Activated CD4-positive, alpha-beta memory T cell treated with anti-CD3 and anti-CD28 coated beads, Interleukin-2, amount 10 ng/mL, durations not matched to agents 7 days and 5 days (primary cell): ENCODE results near the gene ZNF174. TPM values are rescaled to one million over a fixed set of nuclear protein-coding genes. Genes with fewer than 3 reads are reported as not detected.

Source experiments
- CTCF ChIA-PET: fragments of 350-600 bp; sonication (Branson Sonifier 250); formaldehyde crosslinking; loops from one replicate; lab custom pipeline; 2021; ENCODE audit warnings: antibody characterized with exemption, inconsistent platforms; lab: Charles Lee
- POLR2A ChIA-PET: fragments of 350-600 bp; sonication (Branson Sonifier 250); formaldehyde crosslinking; loops from one replicate; lab custom pipeline; 2021; ENCODE audit warnings: antibody characterized with exemption; lab: Charles Lee
- DNase-seq: peaks from one replicate; pipeline ENCODE4 v3.0.0-alpha.2; 2020
- H3K27ac Mint-ChIP-seq: one replicate; pipeline ENCODE4 v1.8.0; 2021; ENCODE audit warnings: mild to moderate bottlenecking, mixed read lengths
- H3K27me3 Mint-ChIP-seq: one replicate; pipeline ENCODE4 v1.8.0; 2021; ENCODE audit warnings: mixed read lengths
- H3K36me3 Mint-ChIP-seq: one replicate; pipeline ENCODE4 v1.8.0; 2021; ENCODE audit warnings: low read depth, mixed read lengths
- H3K4me1 Mint-ChIP-seq: one replicate; pipeline ENCODE4 v1.8.0; 2021; ENCODE audit warnings: mixed read lengths
- H3K4me3 Mint-ChIP-seq: one replicate; pipeline ENCODE4 v1.8.0; 2021; ENCODE audit warnings: mild to moderate bottlenecking, mixed read lengths
- H3K9me3 Mint-ChIP-seq: one replicate; pipeline ENCODE4 v1.8.0; 2021; ENCODE audit warnings: mixed read lengths
- total RNA-seq, 2 experiments: library from RNA; stranded (reverse); gene quantifications; one replicate each; pipeline ENCODE4 v1.2.3, GENCODE V29; 2021

ZNF174 gene
- 10 to 100 TPM; 11.0 to 12.4 TPM for total RNA-seq

- POLR2A ChIA-PET = interaction anchor here (0.9 to 4.4 kb wide), 28 partner anchors 13 to 421 kb away, joined by 3 to 36 read pairs (median 4); partner anchors contain the start of genes CLUAP1, HCFC1R1, NAA60 and PKMYT1
- Mint-ChIP-seq H3K9me3 (peaks cover 48% of the 10 kb centered on the region), H3K4me3 (peak within 1 kb of the TSS; percentile 87), H3K36me3 (peaks cover 76% of the 10 kb centered on the region), H3K27ac (peak within 1 kb of the TSS; percentile 86), H3K27me3 (no peaks in the 10 kb centered on the region), H3K4me1 (peaks cover 37% of the 10 kb centered on the region)
- peak; percentile 99 for DNase-seq
- CTCF ChIA-PET = interaction anchor here (0.6 to 2.9 kb wide), 10 partner anchors 17 to 293 kb away, joined by 3 to 13 read pairs (median 6); partner anchors contain the start of genes CLUAP1, NAA60, ZNF263 and ZNF597
Observed at GRCh38 chr16:3400779-3401688, at the start of gene ZNF174, which contains the start of gene ZSCAN32. ZNF174 (plus strand) TSS chr16:3401215; CDS start chr16:3402005, 790 bp downstream. ZSCAN32 (minus strand) TSS chr16:3401004; CDS start chr16:3397557, 3,447 bp downstream.

- CTCF ChIA-PET = no interaction called here
- H3K27ac Mint-ChIP-seq = no peak within 1 kb of the TSS
- no peak within 1 kb of the TSS for H3K4me3 Mint-ChIP-seq
- H3K9me3 Mint-ChIP-seq = peaks cover 17% of the 10 kb centered on the region
- H3K4me1 Mint-ChIP-seq = peaks cover 4% of the 10 kb centered on the region
- H3K27me3 Mint-ChIP-seq = peaks cover 2% of the 10 kb centered on the region
- H3K36me3 Mint-ChIP-seq = peaks cover 2% of the 10 kb centered on the region
- DNase-seq = no peak
- POLR2A ChIA-PET = no interaction called here
Observed at GRCh38 chr16:3355589-3355988, 45.4 kb upstream of the ZNF174 start, which contains the start of gene OR2C1. OR2C1 (plus strand) TSS chr16:3355889; CDS start chr16:3355941, 52 bp downstream.

DNA sequence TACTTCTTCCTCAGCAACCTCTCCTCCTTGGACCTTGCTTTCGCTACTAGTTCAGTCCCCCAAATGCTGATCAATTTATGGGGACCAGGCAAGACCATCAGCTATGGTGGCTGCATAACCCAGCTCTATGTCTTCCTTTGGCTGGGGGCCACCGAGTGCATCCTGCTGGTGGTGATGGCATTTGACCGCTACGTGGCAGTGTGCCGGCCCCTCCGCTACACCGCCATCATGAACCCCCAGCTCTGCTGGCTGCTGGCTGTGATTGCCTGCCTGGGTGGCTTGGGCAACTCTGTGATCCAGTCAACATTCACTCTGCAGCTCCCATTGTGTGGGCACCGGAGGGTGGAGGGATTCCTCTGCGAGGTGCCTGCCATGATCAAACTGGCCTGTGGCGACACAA is 44.9 kb upstream of the ZNF174 start:
- ChIA-PET CTCF (no interaction called here), POLR2A (no interaction called here)
- Mint-ChIP-seq H3K9me3 (peaks cover 17% of the 10 kb centered on the region), H3K27me3 (peaks cover 4% of the 10 kb centered on the region), H3K36me3 (peaks cover 2% of the 10 kb centered on the region), H3K4me1 (peaks cover 4% of the 10 kb centered on the region), H3K27ac (no peak overlapping the region), H3K4me3 (no peak overlapping the region)
- DNase-seq = no peak

GRCh38 chr16:3358871-3359270 is 42.1 kb upstream of the ZNF174 start:
- no peak overlapping the region for H3K27ac Mint-ChIP-seq
- H3K9me3 Mint-ChIP-seq = peaks cover 27% of the 10 kb centered on the region
- ChIA-PET CTCF (no interaction called here), POLR2A (no interaction called here)
- DNase-seq = no peak
- no peak overlapping the region for H3K4me3 Mint-ChIP-seq
- peaks cover 2% of the 10 kb centered on the region for H3K4me1 Mint-ChIP-seq
- peaks cover 2% of the 10 kb centered on the region for H3K36me3 Mint-ChIP-seq
- H3K27me3 Mint-ChIP-seq = peaks cover 4% of the 10 kb centered on the region

DNA sequence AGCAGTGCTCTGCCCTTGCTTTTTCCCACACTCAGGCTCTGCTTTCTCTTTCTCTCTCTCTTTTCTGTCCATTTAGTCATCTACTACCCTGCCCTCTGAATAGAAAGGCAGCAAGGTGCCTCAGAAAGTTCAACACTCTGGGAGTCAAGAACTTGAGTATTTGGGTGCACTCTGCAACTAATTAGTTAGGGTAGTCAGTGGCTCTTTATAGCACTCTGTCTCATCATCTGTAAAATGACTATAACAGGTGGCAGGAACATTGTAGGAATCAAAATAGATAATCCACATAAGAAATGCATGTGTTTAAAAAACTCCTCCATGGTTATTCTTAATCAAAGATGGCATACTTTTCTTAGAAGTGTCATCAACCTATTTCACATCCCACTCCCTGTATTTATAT is 38.1 kb upstream of the ZNF174 start:
- no peak for DNase-seq
- CTCF ChIA-PET = no interaction called here
- H3K4me1 Mint-ChIP-seq = peaks cover 10% of the 10 kb centered on the region
- no peak overlapping the region for H3K4me3 Mint-ChIP-seq
- POLR2A ChIA-PET = no interaction called here
- peaks cover 12% of the 10 kb centered on the region for H3K36me3 Mint-ChIP-seq
- H3K9me3 Mint-ChIP-seq = peaks cover 36% of the 10 kb centered on the region
- peaks cover 4% of the 10 kb centered on the region for H3K27me3 Mint-ChIP-seq
- H3K27ac Mint-ChIP-seq = no peak overlapping the region

DNA sequence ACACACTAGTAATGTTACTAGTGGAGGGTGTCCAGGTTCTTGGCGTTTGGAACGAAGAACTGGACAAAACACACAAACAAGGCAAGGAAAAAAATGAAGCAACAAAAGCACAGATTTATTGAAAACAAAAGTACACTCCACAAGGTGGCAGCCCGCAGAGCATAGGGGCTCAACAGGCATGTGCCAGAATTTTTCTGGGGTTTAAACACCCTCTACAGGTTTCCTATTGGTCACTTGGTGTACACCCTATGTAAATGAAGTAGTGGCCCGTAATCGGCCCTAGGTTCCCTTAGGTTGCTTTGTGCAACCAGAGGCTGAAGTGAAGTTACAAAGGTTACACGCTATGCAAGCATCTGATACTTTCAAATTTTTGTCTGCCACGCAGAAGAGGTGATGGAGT is 37.2 kb upstream of the ZNF174 start:
- CTCF ChIA-PET = no interaction called here
- no peak for DNase-seq
- H3K4me1 Mint-ChIP-seq = peaks cover 10% of the 10 kb centered on the region
- peaks cover 4% of the 10 kb centered on the region for H3K27me3 Mint-ChIP-seq
- H3K9me3 Mint-ChIP-seq = peaks cover 36% of the 10 kb centered on the region
- peaks cover 12% of the 10 kb centered on the region for H3K36me3 Mint-ChIP-seq
- H3K27ac Mint-ChIP-seq = no peak overlapping the region
- H3K4me3 Mint-ChIP-seq = no peak overlapping the region
- POLR2A ChIA-PET = no interaction called here

DNA sequence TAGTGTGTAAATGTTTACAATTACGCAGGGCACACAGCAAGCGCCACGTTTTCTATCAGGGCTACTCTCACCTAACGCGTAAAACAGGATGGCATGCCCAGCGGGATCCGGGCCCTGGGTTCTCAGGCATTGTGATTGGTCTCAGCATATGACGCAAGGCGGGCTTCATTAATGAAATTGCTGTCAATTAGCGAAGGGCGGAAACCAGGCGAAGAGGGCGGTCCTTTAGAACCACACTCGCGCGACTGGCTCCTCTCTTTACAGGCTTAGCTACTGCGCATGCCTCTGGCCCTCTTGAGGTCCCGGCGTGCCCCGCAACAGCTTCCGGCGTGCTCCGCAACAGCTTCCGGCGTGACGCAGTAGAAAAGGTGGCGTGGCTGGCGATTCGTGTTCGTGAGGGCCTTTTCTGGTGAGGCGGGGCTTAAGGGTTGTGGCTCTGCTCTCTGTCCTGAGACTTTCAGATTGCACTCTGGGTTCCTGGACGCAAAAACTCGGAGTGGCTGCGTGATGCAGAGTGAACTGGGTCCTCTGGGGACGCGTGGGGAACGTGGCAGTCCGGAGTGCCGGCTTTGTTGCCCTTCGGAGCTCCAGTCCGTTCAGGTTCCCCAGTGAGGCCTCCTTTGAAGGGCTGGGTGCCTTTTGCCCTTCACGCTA is 36.1 kb upstream of the ZNF174 start:
- peaks cover 12% of the 10 kb centered on the region for H3K36me3 Mint-ChIP-seq
- peaks cover 10% of the 10 kb centered on the region for H3K4me1 Mint-ChIP-seq
- POLR2A ChIA-PET = interaction anchor here (0.6 to 1.0 kb wide), 5 partner anchors 31 to 149 kb away, joined by 3 to 4 read pairs (median 3); partner anchors contain the start of gene ZNF263
- CTCF ChIA-PET = interaction anchor here (0.9 to 1.5 kb wide), 3 partner anchors 11 to 101 kb away, joined by 3 to 6 read pairs (median 3); partner anchors contain the start of genes ZNF174 and ZSCAN32
- H3K27ac Mint-ChIP-seq = peak overlapping the region; percentile 73
- peak overlapping the region; percentile 58 for H3K4me3 Mint-ChIP-seq
- H3K9me3 Mint-ChIP-seq = peaks cover 31% of the 10 kb centered on the region
- DNase-seq = peak; percentile 84
- peaks cover 2% of the 10 kb centered on the region for H3K27me3 Mint-ChIP-seq

DNA sequence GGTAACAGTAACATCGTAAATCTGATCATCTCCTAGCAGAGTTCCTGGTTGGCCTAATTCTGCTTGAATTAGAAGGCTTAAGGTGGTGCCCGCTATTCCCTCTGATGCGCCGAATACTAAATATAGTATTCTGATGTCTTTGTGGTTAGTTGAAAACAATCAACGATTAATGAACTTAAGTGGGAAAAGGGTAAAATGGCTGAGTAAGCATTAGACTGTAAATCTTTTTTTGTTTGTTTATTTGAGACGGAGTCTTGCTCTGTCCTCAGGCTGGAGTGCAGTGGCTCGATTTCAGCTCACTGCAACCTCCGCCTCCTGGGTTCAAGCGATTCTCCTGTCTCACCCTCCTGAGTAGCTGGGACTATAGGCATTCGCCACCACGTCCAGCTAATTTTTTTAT is 31.9 kb upstream of the ZNF174 start:
- POLR2A ChIA-PET = no interaction called here
- DNase-seq = no peak
- H3K9me3 Mint-ChIP-seq = peaks cover 25% of the 10 kb centered on the region
- CTCF ChIA-PET = no interaction called here
- no peaks in the 10 kb centered on the region for H3K27me3 Mint-ChIP-seq
- no peak overlapping the region for H3K4me3 Mint-ChIP-seq
- H3K36me3 Mint-ChIP-seq = peaks cover 10% of the 10 kb centered on the region
- no peak overlapping the region for H3K27ac Mint-ChIP-seq
- peaks cover 10% of the 10 kb centered on the region for H3K4me1 Mint-ChIP-seq

DNA sequence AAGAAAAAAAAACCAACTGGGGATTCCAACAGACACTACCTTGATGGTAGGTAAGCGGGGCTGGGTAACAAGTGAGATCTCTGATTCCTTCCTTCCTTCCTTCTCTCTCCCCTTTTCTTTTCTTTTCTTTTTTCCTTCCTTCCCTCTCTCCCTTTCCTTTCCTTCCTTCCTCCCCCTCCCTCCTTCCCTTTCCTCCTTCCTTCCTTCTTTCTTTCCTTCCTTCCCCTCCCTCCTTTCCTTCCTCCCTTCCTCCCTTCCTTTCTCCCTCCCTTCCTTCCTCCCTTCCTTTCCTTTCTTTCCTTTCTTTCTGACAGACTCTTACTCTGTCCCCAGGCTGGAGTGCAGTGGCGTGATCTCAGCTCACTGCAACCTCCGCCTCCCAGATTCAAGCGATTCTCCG is 25.3 kb upstream of the ZNF174 start:
- ChIA-PET CTCF (no interaction called here), POLR2A (no interaction called here)
- Mint-ChIP-seq H3K27ac (no peak overlapping the region), H3K36me3 (peaks cover 20% of the 10 kb centered on the region), H3K9me3 (peaks cover 56% of the 10 kb centered on the region), H3K4me1 (no peaks in the 10 kb centered on the region), H3K27me3 (no peaks in the 10 kb centered on the region), H3K4me3 (no peak overlapping the region)
- no peak for DNase-seq

- CTCF ChIA-PET = no interaction called here
- Mint-ChIP-seq H3K27me3 (no peaks in the 10 kb centered on the region), H3K27ac (no peak overlapping the region), H3K36me3 (peaks cover 41% of the 10 kb centered on the region), H3K4me3 (no peak overlapping the region), H3K4me1 (no peaks in the 10 kb centered on the region), H3K9me3 (peaks cover 72% of the 10 kb centered on the region)
- POLR2A ChIA-PET = no interaction called here
- no peak for DNase-seq
Observed at GRCh38 chr16:3377917-3378316, 23.1 kb upstream of the ZNF174 start.

DNA sequence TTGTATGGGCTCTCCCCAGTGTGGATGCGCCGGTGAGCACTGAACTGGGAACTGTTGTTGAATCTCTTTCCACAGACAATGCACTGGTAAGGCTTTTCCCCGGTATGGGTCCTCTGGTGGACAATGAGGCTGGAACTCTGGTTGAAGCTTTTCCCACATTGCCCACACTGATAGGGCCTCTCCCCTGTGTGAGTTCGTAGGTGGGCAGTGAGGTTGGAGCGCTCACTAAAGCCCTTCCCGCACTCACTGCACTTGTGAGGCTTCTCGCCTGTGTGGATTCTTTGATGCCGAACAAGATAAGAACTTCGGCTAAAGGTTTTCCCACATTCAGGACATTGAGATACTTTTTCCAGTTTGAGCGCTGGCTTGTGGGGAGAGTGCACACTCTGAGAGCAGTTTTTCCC is 18.0 kb upstream of the ZNF174 start:
- peaks cover 80% of the 10 kb centered on the region for H3K36me3 Mint-ChIP-seq
- H3K4me1 Mint-ChIP-seq = no peaks in the 10 kb centered on the region
- no peak overlapping the region for H3K4me3 Mint-ChIP-seq
- no peak for DNase-seq
- H3K27ac Mint-ChIP-seq = no peak overlapping the region
- ChIA-PET POLR2A (interaction anchor here (1.1 kb wide), 1 partner anchor 19 kb away, joined by 3 read pairs; no protein-coding TSS in a partner anchor), CTCF (interaction anchor here (0.9 kb wide), 1 partner anchor 19 kb away, joined by 3 read pairs; no protein-coding TSS in a partner anchor)
- no peaks in the 10 kb centered on the region for H3K27me3 Mint-ChIP-seq
- peaks cover 79% of the 10 kb centered on the region for H3K9me3 Mint-ChIP-seq

DNA sequence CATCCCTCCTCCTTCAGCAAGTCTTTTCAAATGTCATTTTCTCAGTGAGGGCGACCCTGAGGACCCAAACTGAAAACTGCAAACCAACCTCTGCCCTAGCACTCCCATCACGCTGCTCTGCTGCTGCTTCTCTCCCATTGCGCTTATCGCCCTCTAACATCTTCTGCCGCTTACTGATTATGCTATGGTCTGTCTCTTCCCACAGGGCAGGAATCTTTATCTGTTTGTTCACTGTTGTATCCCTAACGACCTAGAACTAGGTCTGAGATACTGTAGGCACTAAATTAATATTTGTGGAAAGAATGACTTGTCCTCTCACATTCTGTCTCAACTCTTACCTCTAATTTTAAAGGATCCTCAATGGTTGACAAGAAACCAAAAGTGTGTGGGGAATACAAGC is 12.7 kb upstream of the ZNF174 start:
- DNase-seq = no peak
- ChIA-PET CTCF (no interaction called here), POLR2A (no interaction called here)
- no peaks in the 10 kb centered on the region for H3K4me1 Mint-ChIP-seq
- H3K9me3 Mint-ChIP-seq = peaks cover 64% of the 10 kb centered on the region
- H3K36me3 Mint-ChIP-seq = peaks cover 89% of the 10 kb centered on the region
- H3K4me3 Mint-ChIP-seq = no peak overlapping the region
- no peaks in the 10 kb centered on the region for H3K27me3 Mint-ChIP-seq
- H3K27ac Mint-ChIP-seq = no peak overlapping the region
